Activated CD4-positive, alpha-beta T cell treated with anti-CD3 and anti-CD28 coated beads, Interleukin-2, amount 50 U/mL, for 48 hours (primary cell): Measurements from ENCODE around the gene LAPTM5.
A peak's percentile ranks its signal among the peaks of the same experiment; 100 is the strongest.

Source experiments
- DNase-seq, 2 experiments: peaks; one replicate each; pipeline ENCODE4 v3.0.0-alpha.2; 2020

Gene LAPTM5

GRCh38 chr1:30786264-30786991 lies 28.9 kb upstream of the LAPTM5 start:
- DNase-seq, result no peak

GRCh38 chr1:30785714-30786113 lies 28.1 kb upstream of the LAPTM5 start:
- no peak for DNase-seq

GRCh38 chr1:30785181-30785580 lies 27.6 kb upstream of the LAPTM5 start:
- DNase-seq, result no peak

DNA sequence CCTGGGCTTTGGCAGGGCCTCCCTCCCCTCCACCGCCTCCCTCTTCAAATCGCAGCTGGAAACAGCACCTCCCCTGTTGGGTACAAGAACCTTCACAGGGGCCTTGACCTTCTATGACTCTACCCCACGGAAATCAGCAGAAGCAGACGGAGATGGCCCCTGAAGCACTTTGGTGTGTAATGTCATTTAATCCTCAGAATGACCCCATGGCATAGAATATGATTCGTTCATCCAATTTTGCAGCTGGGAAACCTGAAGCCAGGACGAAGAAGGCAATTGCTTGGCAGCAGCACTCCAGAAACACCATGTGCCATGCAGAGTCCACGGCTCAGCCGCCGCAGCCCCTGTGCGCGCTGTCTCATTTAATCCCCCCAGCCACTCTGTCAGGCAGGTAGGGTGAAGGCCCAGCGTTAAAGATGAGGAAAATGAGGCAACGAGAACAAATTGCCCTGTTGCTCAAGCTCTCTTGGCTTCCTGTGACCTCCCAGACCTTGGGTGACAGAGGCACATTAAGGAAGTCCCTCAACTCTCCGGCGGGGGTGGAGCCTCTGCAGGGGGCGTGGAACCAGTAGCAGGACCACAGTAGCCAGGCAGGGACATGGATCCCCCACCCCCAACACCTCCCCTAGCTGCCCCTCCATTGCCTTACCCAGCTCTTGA lies 25.8 kb upstream of the LAPTM5 start:
- no peak for DNase-seq

GRCh38 chr1:30782361-30783255 lies 25.0 kb upstream of the LAPTM5 start:
- DNase-seq, result peak; percentile 74 to 80

- no peak for DNase-seq
Measured at GRCh38 chr1:30781906-30782305, 24.3 kb upstream of the LAPTM5 start.

DNA sequence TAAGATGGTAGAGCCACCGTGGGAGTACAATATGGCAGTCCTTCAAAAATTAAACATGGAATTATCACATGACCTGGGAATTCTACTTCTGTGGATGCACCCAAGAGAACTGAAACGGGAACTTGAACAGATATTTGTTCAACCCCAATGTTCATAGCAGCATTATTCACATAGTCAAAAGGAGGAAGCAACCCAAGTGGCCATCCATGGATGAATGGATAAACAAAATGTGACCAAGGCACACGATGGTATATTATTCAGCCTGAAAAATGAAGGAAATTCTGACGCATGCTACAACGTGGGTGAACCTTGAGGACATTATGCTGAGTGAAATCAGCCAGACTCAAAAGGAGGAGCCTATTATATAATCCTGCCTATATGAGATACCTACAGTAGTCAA lies 22.8 kb upstream of the LAPTM5 start:
- DNase-seq, result no peak

DNA sequence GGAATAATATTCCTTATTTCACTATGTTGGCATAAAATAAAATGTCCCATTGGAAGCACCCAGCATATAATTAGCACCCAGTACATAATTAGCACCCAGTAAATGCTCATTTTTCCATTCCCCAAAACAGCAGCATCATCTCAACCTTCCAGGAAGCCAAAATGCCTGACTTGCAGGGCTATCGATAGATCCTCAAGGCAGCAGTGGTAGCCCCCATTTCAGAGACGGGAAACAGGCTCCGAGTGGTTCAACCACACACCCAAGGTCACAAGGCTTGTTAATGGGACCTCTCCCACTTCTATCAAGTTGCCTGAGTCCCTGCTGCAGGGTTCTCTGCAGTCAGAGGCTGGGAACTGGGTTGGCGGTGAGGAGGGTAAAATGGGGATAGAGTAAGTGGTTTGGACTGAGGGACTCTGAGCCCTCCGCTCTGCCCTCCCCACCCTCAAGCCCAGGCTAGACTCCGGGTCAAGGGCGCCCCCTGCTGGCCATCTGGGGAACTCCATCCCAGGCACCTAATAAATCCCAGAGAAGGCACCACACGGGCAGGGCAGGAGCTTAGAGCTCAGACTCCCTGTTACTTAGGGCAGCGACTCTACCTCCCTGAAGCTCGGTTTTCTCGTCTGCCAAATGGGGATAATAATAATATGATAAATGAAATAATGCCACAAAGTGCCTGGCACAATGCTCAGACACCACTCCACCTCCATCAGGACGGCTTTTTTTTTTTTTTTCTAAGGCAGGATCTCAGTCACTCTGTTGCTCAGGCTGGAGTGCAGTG lies 21.9 kb upstream of the LAPTM5 start:
- peak; percentile 97 for DNase-seq

GRCh38 chr1:30778979-30779293 lies 21.4 kb upstream of the LAPTM5 start:
- DNase-seq, result no peak

- peak; percentile 30 to 52 for DNase-seq
Measured at GRCh38 chr1:30778154-30778978, 20.8 kb upstream of the LAPTM5 start.

GRCh38 chr1:30777904-30778153 lies 20.3 kb upstream of the LAPTM5 start:
- DNase-seq, result no peak

DNA sequence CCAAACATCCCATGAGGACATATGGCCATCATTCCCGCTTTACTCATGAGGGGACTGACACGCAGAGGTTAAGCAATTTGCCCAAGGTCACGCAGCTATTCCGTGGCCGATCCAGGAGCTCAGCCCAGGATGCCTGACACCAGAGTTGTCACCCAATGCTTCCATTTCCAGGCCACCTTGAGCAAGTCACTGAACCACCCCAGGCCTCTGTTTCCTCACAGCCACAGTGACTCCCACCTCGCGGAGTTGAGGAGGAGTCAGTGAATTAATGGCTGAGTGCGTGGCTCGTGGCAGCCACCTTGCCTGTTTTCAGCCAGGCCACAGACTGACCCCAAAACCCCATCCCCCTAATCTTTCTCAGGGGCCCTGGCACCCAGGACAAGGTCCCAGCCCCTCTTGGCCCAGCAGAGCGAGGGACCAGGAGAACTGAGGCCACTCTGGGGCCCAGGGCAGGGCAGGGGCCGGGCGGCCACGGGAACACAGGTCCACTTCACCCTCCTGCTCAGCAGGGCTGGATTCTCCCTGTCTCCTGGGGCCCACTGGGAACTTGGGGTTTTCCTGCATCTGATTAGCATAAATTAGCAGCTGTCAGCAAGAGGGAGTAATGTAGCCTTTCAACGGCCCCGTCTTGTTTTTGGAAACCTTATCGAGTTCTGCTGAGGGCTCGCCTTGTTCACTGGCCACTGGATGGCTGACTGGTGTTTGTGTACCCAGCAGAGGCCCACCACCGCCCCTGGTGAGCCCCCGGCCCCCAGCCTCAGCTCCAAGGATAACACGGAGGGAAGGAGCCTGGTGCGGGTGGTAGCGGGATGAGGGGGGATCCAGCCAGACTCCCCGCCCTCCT lies 19.7 kb upstream of the LAPTM5 start:
- no peak for DNase-seq

GRCh38 chr1:30776097-30777059 lies 18.8 kb upstream of the LAPTM5 start:
- no peak for DNase-seq

DNA sequence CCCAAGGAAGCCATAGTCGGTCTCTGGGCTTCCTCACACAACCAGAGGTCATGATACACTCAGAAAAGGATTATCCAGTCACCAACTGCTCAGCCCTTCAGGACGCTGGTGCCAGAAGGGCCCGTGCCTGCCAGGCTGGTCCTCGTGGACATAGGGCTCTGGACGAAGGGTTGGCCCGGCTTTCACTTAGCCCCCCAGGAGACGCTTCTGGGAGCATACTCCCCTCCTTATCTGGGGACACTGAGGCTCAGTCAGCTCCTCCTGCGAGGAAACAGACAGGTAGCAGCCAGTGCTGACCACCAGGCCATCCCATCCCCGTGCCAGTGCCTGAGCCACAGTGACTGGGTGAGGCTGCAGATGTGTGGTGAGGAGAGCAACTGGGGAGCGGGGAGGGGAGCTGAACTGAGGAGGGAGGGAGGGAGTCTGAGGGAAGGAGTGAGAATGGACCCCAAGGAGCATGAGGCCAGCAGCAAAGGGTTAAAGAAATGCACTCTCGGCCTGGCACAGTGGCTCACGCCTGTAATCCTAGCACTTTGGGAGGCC lies 17.9 kb upstream of the LAPTM5 start:
- no peak for DNase-seq

- DNase-seq, result no peak
Measured at GRCh38 chr1:30774550-30775432, 17.2 kb upstream of the LAPTM5 start.

DNA sequence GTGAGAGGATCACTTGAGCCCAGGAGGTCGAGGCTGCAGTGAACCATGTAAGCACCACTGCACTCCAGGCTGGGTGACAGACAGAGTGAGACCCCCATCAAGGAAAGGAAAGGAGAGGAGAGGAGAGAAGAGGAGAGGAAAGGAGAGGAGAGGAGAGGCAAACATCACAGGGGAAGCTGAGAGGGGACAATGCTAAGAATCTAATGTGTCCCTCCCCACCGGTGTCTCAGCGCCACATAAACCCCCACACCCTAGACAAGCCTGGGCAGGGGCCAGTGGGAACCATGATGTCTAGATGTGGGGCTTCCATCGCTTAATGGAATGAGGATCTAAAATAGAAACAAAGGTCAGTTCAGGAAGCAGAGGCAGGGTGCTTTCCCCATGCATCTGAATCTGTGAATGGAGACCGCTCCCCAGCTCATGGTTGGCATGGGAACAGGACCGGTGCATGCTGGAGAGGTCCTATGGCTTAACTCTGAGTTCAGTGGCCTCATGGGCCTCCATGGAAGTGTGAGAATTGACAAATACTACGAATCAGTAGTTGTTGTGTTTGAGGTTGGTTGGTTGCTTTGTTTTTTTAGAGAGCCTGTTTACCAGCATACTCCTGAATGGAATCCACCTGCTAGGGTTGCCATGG lies 16.3 kb upstream of the LAPTM5 start:
- DNase-seq, result no peak

DNA sequence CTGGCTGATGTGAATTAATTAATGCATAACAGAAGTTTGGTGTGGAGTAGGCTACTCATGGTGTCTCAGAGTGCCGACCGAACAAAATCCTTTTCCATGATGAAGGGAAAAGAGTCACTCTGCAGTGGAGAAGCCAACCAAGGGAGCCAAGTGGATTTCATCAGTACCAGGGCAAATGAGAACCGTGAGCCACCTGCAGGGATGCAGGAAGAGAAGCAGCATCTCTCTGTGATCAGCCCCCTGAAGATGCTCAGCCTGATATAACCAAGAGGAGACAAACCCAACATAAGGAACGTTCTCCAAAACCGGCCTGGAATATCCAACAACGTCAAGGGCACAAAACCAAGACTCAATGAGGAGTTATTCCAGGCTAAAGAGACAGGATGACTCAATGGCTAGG lies 13.4 kb upstream of the LAPTM5 start:
- no peak for DNase-seq

- DNase-seq, result no peak
Measured at GRCh38 chr1:30770150-30770549, 12.6 kb upstream of the LAPTM5 start.
